K562 (cell line): Measurements from ENCODE around the gene MCHR2. TPM values are rescaled to one million over a fixed set of nuclear protein-coding genes. Genes with fewer than 3 reads are reported as not detected.

Experiments used
- ATAC-seq: fragments of 200-7000 bp; cut with Tn5 transposase; 3 replicates; pipeline ENCODE4 v1.9.1; 2020; ENCODE audit warnings: moderate library complexity
- BruUV-seq: library from RNA; stranded (reverse); fragments of 400-500 nt; replicated peaks from 2 replicates; lab custom pipeline; 2021; lab: Mats Ljungman, UMichigan
- CTCF ChIA-PET: fragments of 300-600 bp; formaldehyde crosslinking; extraction: SDS; loops from one replicate; lab custom pipeline; 2021; ENCODE audit warnings: low intra/inter-chr PET ratio; lab: Yijun Ruan, JAX
- POLR2A ChIA-PET: fragments of 300-600, 350-650 bp; sonication (Branson Sonifier 250); formaldehyde crosslinking; extraction: SDS; loops from one replicate; lab custom pipeline; 2021; ENCODE audit warnings: antibody characterized with exemption, inconsistent platforms; lab: Yijun Ruan, JAX
- DNase-seq, 4 experiments: peaks; one replicate each; pipeline versions ENCODE4 v3.0.0 to v3.0.0-alpha.2; 2011 to 2018; ENCODE audit warnings: low spot score in 3 of 4, mixed read lengths in 3 of 4; ENCODE audit errors: extremely low read depth in 1 of 4
- FAIRE-seq: peaks from 2 replicates; lab custom pipeline; 2011; peaks lifted over from hg19 to GRCh38; lab: Jason Lieb, UNC
- H2AFZ ChIP-seq: 2 replicates; pipeline ENCODE4 v1.6.0; 2011; ENCODE audit warnings: low read depth, low read length, control low read depth, inconsistent platforms
- H3K27ac ChIP-seq: fragments of 200-600 bp; 3 replicates; pipeline ENCODE4 v1.8.0; 2011; ENCODE audit warnings: low read depth, mild to moderate bottlenecking, control low read depth, inconsistent platforms, low read length, moderate library complexity, mixed read lengths; ENCODE audit errors: extremely low read depth
- H3K27me3 ChIP-seq, 2 experiments: fragments of 300-600 bp in 1 of 2; 2 replicates in 1 of 2; 3 replicates in 1 of 2; pipeline versions ENCODE4 v1.6.0 to v1.8.0; 2011; ENCODE audit warnings: inconsistent platforms in 2 of 2, low read length in 2 of 2, mild to moderate bottlenecking in 1 of 2, mixed read lengths in 1 of 2, moderate library complexity in 1 of 2; ENCODE audit not compliant: control insufficient read depth in 2 of 2, insufficient read depth in 2 of 2
- H3K36me3 ChIP-seq: fragments of 300-600 bp; 3 replicates; pipeline ENCODE4 v1.8.0; 2011; ENCODE audit warnings: mild to moderate bottlenecking, low read length, inconsistent platforms; ENCODE audit not compliant: control insufficient read depth, insufficient read depth
- H3K4me1 ChIP-seq, 2 experiments: fragments of 200-600 bp in 1 of 2; replicated peaks in 1 of 2; 2 replicates in 1 of 2; 3 replicates in 1 of 2; pipeline versions ENCODE4 v1.5.1 to v1.8.0; 2011; ENCODE audit warnings: inconsistent platforms in 2 of 2, low read length in 2 of 2, mild to moderate bottlenecking in 1 of 2, mixed read lengths in 1 of 2, moderate library complexity in 1 of 2; ENCODE audit not compliant: control insufficient read depth in 2 of 2, insufficient read depth in 2 of 2
- H3K4me2 ChIP-seq: 2 replicates; pipeline ENCODE4 v1.6.1; 2011; ENCODE audit warnings: low read length, control low read depth, inconsistent platforms, mixed read lengths; ENCODE audit not compliant: insufficient read depth
- H3K4me3 ChIP-seq: fragments of 200-600 bp; sonication (generic), shearing (Covaris generic); 2 replicates; pipeline ENCODE4 v1.5.1; 2016; ENCODE audit warnings: control low read depth, inconsistent platforms
- H3K79me2 ChIP-seq: fragments of 200-600 bp; 3 replicates; pipeline ENCODE4 v1.8.0; 2011; ENCODE audit warnings: low read length, inconsistent platforms; ENCODE audit not compliant: control insufficient read depth, insufficient read depth
- H3K9ac ChIP-seq, 2 experiments: 2 replicates each; pipeline versions ENCODE4 v1.6.0 to v1.6.1; 2011; ENCODE audit warnings: low read depth in 2 of 2, low read length in 2 of 2, control low read depth in 1 of 2, inconsistent platforms in 1 of 2, mild to moderate bottlenecking in 1 of 2, mixed read lengths in 1 of 2; ENCODE audit not compliant: insufficient read depth in 1 of 2
- H3K9me1 ChIP-seq: one replicate; pipeline ENCODE4 v1.6.0; 2011; ENCODE audit warnings: inconsistent platforms, mild to moderate bottlenecking, low read length, moderate library complexity; ENCODE audit not compliant: control insufficient read depth, insufficient read depth
- H3K9me3 ChIP-seq: replicated peaks from 2 replicates; pipeline ENCODE4 v1.5.1; 2011; ENCODE audit warnings: low read depth, low read length, inconsistent platforms; ENCODE audit not compliant: control insufficient read depth, insufficient read depth
- H4K20me1 ChIP-seq: replicated peaks from 2 replicates; pipeline ENCODE4 v1.6.1; 2011; ENCODE audit warnings: low read length, inconsistent platforms, mixed read lengths; ENCODE audit not compliant: control insufficient read depth, insufficient read depth
- HMGN3 ChIP-seq: IDR thresholded peaks from 2 replicates; pipeline ENCODE4 v1.6.1; 2011; ENCODE audit warnings: borderline replicate concordance, low read depth, mild to moderate bottlenecking, mixed read lengths, low read length; ENCODE audit not compliant: insufficient read length; ENCODE audit errors: extremely low read depth
- JUNB ChIP-seq: fragments of 450-650 bp; formaldehyde crosslinking; conservative IDR thresholded peaks from 2 replicates; pipeline ENCODE4 v1.4.0; 2020; ENCODE audit warnings: mild to moderate bottlenecking
- KDM4B ChIP-seq, 2 experiments: fragments of 450-650 bp in 1 of 2; sonication (generic) in 1 of 2; IDR thresholded peaks; 2 replicates each; pipeline ENCODE4 v1.6.1; 2016 to 2017; ENCODE audit warnings: borderline replicate concordance in 2 of 2, antibody characterized with exemption in 1 of 2, low read depth in 1 of 2, mild to moderate bottlenecking in 1 of 2
- MECOM ChIP-seq: fragments of 250-450 bp; sonication (Bioruptor Pico); IDR thresholded peaks from 2 replicates; pipeline ENCODE4 v1.8.0; 2022; ENCODE audit warnings: inconsistent platforms
- POLR2AphosphoS5 ChIP-seq: IDR thresholded peaks from 2 replicates; pipeline ENCODE4 v1.6.1; 2011; ENCODE audit warnings: mild to moderate bottlenecking, low read depth, low read length, moderate library complexity; ENCODE audit not compliant: control insufficient read depth, insufficient read depth
- SIRT6 ChIP-seq: IDR thresholded peaks from one replicate; pipeline ENCODE4 v1.6.1; 2012; ENCODE audit warnings: low read depth, mild to moderate bottlenecking, control low read depth, inconsistent platforms, low read length, moderate library complexity
- WGBS: fragments of 100-300 bp; shearing (Covaris generic); methylation state at CpG from one replicate; pipeline ENCODE4 v1.1.6; 2016; ENCODE audit warnings: low coverage, mixed read lengths; ENCODE audit not compliant: insufficient coverage; ENCODE audit errors: missing lambda C conversion rate; 5-methylcytosine and 5-hydroxymethylcytosine counted together
- in situ Hi-C: fragments of 300-500 bp; cut with MboI; formaldehyde crosslinking; loops from 4 replicates; pipeline ENCODE4 v1.15.0; 2018; ENCODE audit warnings: inconsistent platforms, mixed read lengths
- intact Hi-C: fragments of 100-400 bp; cut with micrococcal nuclease; formaldehyde crosslinking; loops from 2 replicates; pipeline ENCODE4 v1.14.2; 2022
- polyA plus RNA-seq, 8 experiments: library from polyadenylated mRNA; depleted of rRNA in 4 of 8; stranded (reverse) in 5 of 8; unstranded in 3 of 8; fragments of >200 nt; fragmentation: Nextera tagmentation in 2 of 8; fragmentation: Illumina TruSeq in 1 of 8; extraction: Ambion mirVana in 2 of 8; extraction: Trizol in 1 of 8; gene quantifications; 2 replicates each; pipeline versions ENCODE4 v1.2.1 to v1.2.3, GENCODE V29; 2011 to 2014; ENCODE audit warnings: inconsistent platforms in 1 of 8, missing spikeins in 1 of 8
- total RNA-seq, 7 experiments: library from RNA; depleted of rRNA in 6 of 7; stranded (reverse); fragments of >200 nt in 6 of 7; fragmentation: Illumina TruSeq in 2 of 7; extraction: Trizol in 2 of 7; gene quantifications; 2 replicates each; pipeline versions ENCODE4 v1.2.1 to v1.2.3, GENCODE V29; 2011 to 2021; ENCODE audit warnings: low replicate concordance in 1 of 7

Gene MCHR2
- total and polyA plus RNA-seq, 9 of the 15 experiments (the other 6 are each of a cell fraction or from before 2014, with no cell fraction given): not detected

DNA sequence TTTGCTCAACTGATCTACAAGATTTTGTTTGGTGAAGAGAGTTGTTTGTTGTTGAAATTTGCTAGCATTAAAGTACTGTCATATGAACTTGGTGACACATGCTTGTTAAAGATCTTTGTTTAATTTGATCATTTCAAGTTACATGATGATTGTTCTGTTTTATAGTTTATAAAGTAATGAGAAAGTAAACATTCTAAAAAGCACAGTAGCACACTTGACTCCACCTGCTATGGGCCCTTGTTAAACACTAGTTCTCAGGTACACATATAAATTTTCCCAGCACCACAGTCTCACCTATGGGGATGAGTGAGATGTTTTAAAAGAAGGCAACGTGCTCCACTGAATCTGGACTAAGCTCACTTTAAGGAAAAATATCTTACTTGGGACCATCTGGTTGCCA lies 14.1 kb downstream of the MCHR2 start:
- POLR2A ChIA-PET: no interaction called here

DNA sequence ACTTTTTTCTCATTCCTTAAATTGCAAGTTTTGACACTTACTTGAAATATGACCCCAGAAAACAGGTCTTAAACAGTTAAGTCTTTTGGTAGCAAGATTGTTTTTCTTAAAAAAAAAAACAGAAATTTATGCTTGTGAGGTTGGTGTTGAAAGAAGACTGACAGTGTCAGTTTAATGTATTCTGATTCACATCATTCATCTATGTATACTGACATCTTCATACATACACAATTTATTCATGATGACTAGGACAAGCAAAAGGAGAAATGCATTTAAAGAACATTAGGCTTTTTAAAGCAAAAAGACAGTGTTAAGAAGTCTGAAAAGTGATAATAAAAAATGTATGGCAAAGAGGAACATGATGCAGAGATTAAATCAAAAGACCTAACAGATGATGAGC lies 27.0 kb downstream of the MCHR2 start:
- no peaks in the 10 kb centered on the region for H3K79me2 ChIP-seq
- H3K9me1 ChIP-seq: no peaks in the 10 kb centered on the region
- no TSS peak for BruUV-seq
- no peak for ATAC-seq
- H3K27ac ChIP-seq: no peak overlapping the region
- CTCF ChIA-PET: no interaction called here
- H3K27me3 ChIP-seq: no peaks in the 10 kb centered on the region
- no peaks in the 10 kb centered on the region for H3K9me3 ChIP-seq
- no peak overlapping the region for H2AFZ ChIP-seq
- no peaks in the 10 kb centered on the region for H4K20me1 ChIP-seq
- no peaks in the 10 kb centered on the region for H3K36me3 ChIP-seq
- H3K4me1 ChIP-seq: no peaks in the 10 kb centered on the region
- H3K4me2 ChIP-seq: no peak overlapping the region
- FAIRE-seq: no peak
- in situ Hi-C loops (no loop called here), intact Hi-C loops (no loop called here)
- no peak overlapping the region for H3K9ac ChIP-seq
- no peak for DNase-seq
- POLR2A ChIA-PET: no interaction called here
- TF ChIP-seq JUNB (CRISPR knock-in tag) (no peak), SIRT6 (no peak), POLR2AphosphoS5 (no peak), MECOM (no peak), KDM4B (IDR thresholded peaks at IDR 0.05; ENCODE audit: borderline replicate concordance in 2 of 2, low read depth in 1 of 2) (no peak)
- no peak overlapping the region for H3K4me3 ChIP-seq

More for the DNA sequence above, 14.1 kb downstream of the MCHR2 start:
- Histone ChIP-seq H3K4me2 (no peak overlapping the region), H3K4me3 (no peak overlapping the region), H3K9me1 (no peaks in the 10 kb centered on the region), H2AFZ (no peak overlapping the region), H3K9me3 (no peaks in the 10 kb centered on the region), H3K4me1 (no peaks in the 10 kb centered on the region), H3K27me3 (no peaks in the 10 kb centered on the region), H4K20me1 (no peaks in the 10 kb centered on the region), H3K9ac (no peak overlapping the region), H3K79me2 (no peaks in the 10 kb centered on the region), H3K27ac (no peak overlapping the region), H3K36me3 (no peaks in the 10 kb centered on the region)
- CTCF ChIA-PET: no interaction called here
- DNase-seq (no peak), ATAC-seq (no peak), FAIRE-seq (no peak)
- in situ Hi-C loops (no loop called here), intact Hi-C loops (no loop called here)
- WGBS: 0% methylated on average over 1 of the region's 1 CpG
- TF ChIP-seq HMGN3: no peak
- no TSS peak for BruUV-seq
